CD4-positive, CD25-positive, alpha-beta regulatory T cell (primary cell): ENCODE results near the gene ZNF215. TPM values are rescaled to one million over a fixed set of nuclear protein-coding genes. Genes with fewer than 3 reads are reported as not detected.

Source experiments
- ATAC-seq, 2 donors: fragments of 150-1000 bp; cut with Tn5 transposase; one replicate each; pipeline ENCODE4 v1.10.0; 2021; ENCODE audit warnings: low read depth in 2 of 2, moderate number of reproducible peaks in 2 of 2, moderate library complexity in 1 of 2
- DNase-seq, 3 donors: peaks; one replicate each; pipeline versions ENCODE4 v3.0.0 to v3.0.0-alpha.2; 2012 to 2022; ENCODE audit warnings: mixed read lengths in 1 of 3
- H3K27ac ChIP-seq: one replicate; pipeline ENCODE4 v1.7.0; 2013; ENCODE audit warnings: mild to moderate bottlenecking, low read length; ENCODE audit not compliant: insufficient read depth, poor library complexity, severe bottlenecking
- H3K27me3 ChIP-seq: one replicate; pipeline ENCODE4 v1.7.0; 2013; ENCODE audit warnings: low read length; ENCODE audit not compliant: control insufficient read depth, insufficient read depth
- H3K36me3 ChIP-seq: one replicate; pipeline ENCODE4 v1.7.0; 2013; ENCODE audit warnings: mild to moderate bottlenecking, low read length, moderate library complexity; ENCODE audit not compliant: control insufficient read depth, insufficient read depth
- H3K4me1 ChIP-seq: 2 replicates; pipeline ENCODE4 v1.7.0; 2013; ENCODE audit warnings: mild to moderate bottlenecking, low read length; ENCODE audit not compliant: insufficient read depth, control insufficient read depth, poor library complexity, severe bottlenecking
- H3K4me3 ChIP-seq: one replicate; pipeline ENCODE4 v1.7.0; 2013; ENCODE audit warnings: low read depth, mild to moderate bottlenecking, low read length, moderate library complexity
- H3K9me3 ChIP-seq, 2 experiments: 1 replicate in 1 of 2; 2 replicates in 1 of 2; pipeline ENCODE4 v1.7.0; 2013; ENCODE audit warnings: low read length in 2 of 2, mild to moderate bottlenecking in 1 of 2, moderate library complexity in 1 of 2; ENCODE audit not compliant: control insufficient read depth in 2 of 2
- H3K27ac Mint-ChIP-seq, 3 donors: one replicate each; pipeline ENCODE4 v1.8.0; 2020 to 2022; ENCODE audit warnings: mild to moderate bottlenecking in 3 of 3, mixed read lengths in 3 of 3, moderate library complexity in 2 of 3
- H3K27me3 Mint-ChIP-seq: one replicate; pipeline ENCODE4 v1.8.0; 2022; ENCODE audit warnings: mild to moderate bottlenecking, mixed read lengths
- H3K36me3 Mint-ChIP-seq: one replicate; pipeline ENCODE4 v1.8.0; 2020; ENCODE audit warnings: mixed read lengths
- H3K4me1 Mint-ChIP-seq, 4 donors: one replicate each; pipeline ENCODE4 v1.8.0; 2020 to 2022; ENCODE audit warnings: mixed read lengths in 4 of 4, mild to moderate bottlenecking in 1 of 4
- H3K4me3 Mint-ChIP-seq, 4 donors: one replicate each; pipeline ENCODE4 v1.8.0; 2020 to 2022; ENCODE audit warnings: mild to moderate bottlenecking in 4 of 4, mixed read lengths in 4 of 4, moderate library complexity in 3 of 4
- H3K9me3 Mint-ChIP-seq, 7 donors: one replicate each; pipeline ENCODE4 v1.8.0; 2020 to 2022; ENCODE audit warnings: mixed read lengths in 7 of 7, mild to moderate bottlenecking in 3 of 7, moderate library complexity in 2 of 7
- polyA plus RNA-seq, 4 donors: library from polyadenylated mRNA; unstranded; fragments of 300-500 nt; fragmentation: Illumina TruSeq; gene quantifications; one replicate each; pipeline ENCODE4 v1.2.3, GENCODE V29; 2021
- total RNA-seq: library from RNA; stranded (reverse); gene quantifications from one replicate; pipeline ENCODE4 v1.2.3, GENCODE V29; 2022

ZNF215 gene
- total and polyA plus RNA-seq, 5 donors from 2014 or later, result 0.15 to 0.23 TPM; not detected in 3

DNA sequence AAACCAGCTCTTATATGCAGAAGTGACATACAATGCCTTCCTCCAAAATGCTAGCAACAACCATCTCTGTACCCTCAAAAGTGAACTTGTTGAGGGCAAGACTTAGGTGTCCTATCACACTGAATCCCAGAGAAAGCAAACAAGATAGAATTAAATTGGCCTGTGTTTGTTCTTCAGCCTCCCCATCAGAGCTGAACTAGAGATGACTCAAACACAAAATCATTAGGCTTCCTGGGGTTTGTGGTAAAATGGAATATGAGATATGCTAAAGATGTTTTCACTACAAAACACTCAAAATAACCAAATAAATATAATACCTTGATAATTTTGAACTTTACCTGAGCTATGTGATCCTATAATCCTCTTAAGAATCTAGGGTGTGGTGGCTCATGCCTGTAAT is 62.3 kb downstream of the ZNF215 start:
- Histone ChIP-seq H3K27me3 (no peaks in the 10 kb centered on the region), H3K36me3 (no peaks in the 10 kb centered on the region), H3K27ac (no peak overlapping the region), H3K9me3 (no peaks in the 10 kb centered on the region), H3K4me3 (no peak overlapping the region), H3K4me1 (no peaks in the 10 kb centered on the region)
- no peaks in the 10 kb centered on the region for H3K27me3 Mint-ChIP-seq
- H3K27ac Mint-ChIP-seq, result no peak overlapping the region
- peaks cover 0 to 5% (median 0%) of the 10 kb centered on the region in 7 donors for H3K9me3 Mint-ChIP-seq
- H3K4me1 Mint-ChIP-seq, result no peaks in the 10 kb centered on the region
- H3K4me3 Mint-ChIP-seq, result no peak overlapping the region
- H3K36me3 Mint-ChIP-seq, result no peaks in the 10 kb centered on the region
- ATAC-seq, result no peak
- DNase-seq, result no peak

- no peak overlapping the region for H3K27ac Mint-ChIP-seq
- ATAC-seq, result no peak
- no peaks in the 10 kb centered on the region for H3K4me1 Mint-ChIP-seq
- no peak for DNase-seq
- Histone ChIP-seq H3K4me1 (no peaks in the 10 kb centered on the region), H3K36me3 (no peaks in the 10 kb centered on the region), H3K4me3 (no peak overlapping the region), H3K9me3 (no peaks in the 10 kb centered on the region), H3K27me3 (no peaks in the 10 kb centered on the region), H3K27ac (no peak overlapping the region)
- H3K4me3 Mint-ChIP-seq, result no peak overlapping the region
- H3K27me3 Mint-ChIP-seq, result no peaks in the 10 kb centered on the region
- peaks cover 0 to 3% (median 0%) of the 10 kb centered on the region in 7 donors for H3K9me3 Mint-ChIP-seq
- H3K36me3 Mint-ChIP-seq, result no peaks in the 10 kb centered on the region
Observed at GRCh38 chr11:6991227-6991626, 65.0 kb downstream of the ZNF215 start.

DNA sequence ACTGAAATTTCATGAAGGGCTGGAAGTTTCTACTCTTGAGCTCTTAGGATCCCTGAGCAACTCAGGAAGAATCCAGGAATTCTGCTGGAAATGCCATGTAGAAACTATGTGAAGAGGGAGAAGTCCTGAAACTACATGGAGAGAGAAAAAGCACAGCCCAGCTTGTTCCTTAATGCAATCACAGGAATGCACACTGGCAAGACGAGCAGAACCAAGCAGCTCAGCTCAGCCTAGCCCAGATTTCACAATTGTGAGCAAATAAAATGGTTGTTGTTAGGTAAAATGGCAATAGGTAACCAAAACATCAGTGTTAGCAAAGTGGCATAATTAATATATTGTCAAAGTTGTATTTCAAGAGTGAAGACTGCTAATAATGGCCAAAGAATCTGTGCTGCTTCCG is 65.8 kb downstream of the ZNF215 start:
- DNase-seq, result no peak
- Mint-ChIP-seq H3K36me3 (no peaks in the 10 kb centered on the region), H3K9me3 (no peaks in the 10 kb centered on the region), H3K4me1 (no peaks in the 10 kb centered on the region), H3K27me3 (no peaks in the 10 kb centered on the region), H3K4me3 (no peak overlapping the region), H3K27ac (no peak overlapping the region)
- no peak for ATAC-seq
- Histone ChIP-seq H3K4me1 (no peaks in the 10 kb centered on the region), H3K27ac (no peak overlapping the region), H3K36me3 (no peaks in the 10 kb centered on the region), H3K27me3 (no peaks in the 10 kb centered on the region), H3K4me3 (no peak overlapping the region), H3K9me3 (no peaks in the 10 kb centered on the region)

GRCh38 chr11:6992457-6993417 is 66.5 kb downstream of the ZNF215 start:
- DNase-seq (no peak), ATAC-seq (no peak)
- Mint-ChIP-seq H3K4me1 (no peaks in the 10 kb centered on the region), H3K27ac (no peak overlapping the region), H3K27me3 (no peaks in the 10 kb centered on the region), H3K4me3 (no peak overlapping the region), H3K36me3 (no peaks in the 10 kb centered on the region), H3K9me3 (peaks cover 0 to under 1% (median 0%) of the 10 kb centered on the region in 7 donors)
- Histone ChIP-seq H3K4me3 (no peak overlapping the region), H3K9me3 (no peaks in the 10 kb centered on the region), H3K4me1 (no peaks in the 10 kb centered on the region), H3K27me3 (no peaks in the 10 kb centered on the region), H3K36me3 (no peaks in the 10 kb centered on the region), H3K27ac (no peak overlapping the region)

DNA sequence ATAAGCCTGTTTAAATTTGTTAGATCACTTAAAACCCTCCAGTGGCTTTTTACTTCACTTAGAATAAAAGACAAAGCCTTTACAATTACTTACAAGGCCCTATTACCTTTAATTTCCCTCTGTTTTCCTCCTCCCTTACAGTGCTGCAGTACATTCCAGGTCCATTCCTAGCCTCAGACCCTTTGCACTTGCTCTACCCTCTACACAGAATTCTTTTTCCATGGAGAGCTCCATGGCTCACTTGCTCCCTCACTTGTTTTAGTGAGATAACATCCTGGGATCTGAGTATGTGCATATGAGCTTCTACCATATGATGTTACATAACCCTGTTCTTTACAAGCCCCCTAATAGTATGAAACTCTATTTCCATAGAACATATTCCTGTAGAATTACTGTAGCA is 69.5 kb downstream of the ZNF215 start:
- DNase-seq, result no peak
- Mint-ChIP-seq H3K4me3 (no peak overlapping the region), H3K9me3 (peaks cover 0 to 3% (median 0%) of the 10 kb centered on the region in 7 donors), H3K4me1 (no peaks in the 10 kb centered on the region), H3K36me3 (no peaks in the 10 kb centered on the region), H3K27ac (no peak overlapping the region), H3K27me3 (no peaks in the 10 kb centered on the region)
- Histone ChIP-seq H3K4me3 (no peak overlapping the region), H3K36me3 (no peaks in the 10 kb centered on the region), H3K9me3 (no peaks in the 10 kb centered on the region), H3K27ac (no peak overlapping the region), H3K27me3 (no peaks in the 10 kb centered on the region), H3K4me1 (no peaks in the 10 kb centered on the region)
- ATAC-seq, result no peak

DNA sequence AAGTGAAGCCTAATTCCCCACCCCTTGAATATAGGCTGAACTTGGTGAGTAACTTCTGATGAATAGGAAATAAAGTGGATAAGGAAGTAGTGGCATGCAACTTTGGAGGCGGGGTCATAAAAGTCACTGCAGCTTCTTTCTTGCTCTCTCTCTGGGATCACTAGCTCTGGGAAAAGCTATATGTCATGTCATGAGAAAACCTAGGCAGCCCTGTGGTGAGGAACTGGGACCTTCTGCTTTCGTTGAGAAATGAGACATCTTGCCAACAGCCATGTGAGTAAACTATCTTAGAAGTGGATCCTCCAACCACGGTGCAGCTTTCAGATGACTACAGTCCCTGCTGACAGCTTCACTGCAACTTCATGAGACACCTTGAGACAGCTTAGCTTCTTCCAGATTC is 78.3 kb downstream of the ZNF215 start:
- Histone ChIP-seq H3K27me3 (no peaks in the 10 kb centered on the region), H3K36me3 (no peaks in the 10 kb centered on the region), H3K4me3 (no peak overlapping the region), H3K27ac (no peak overlapping the region), H3K9me3 (no peaks in the 10 kb centered on the region), H3K4me1 (no peaks in the 10 kb centered on the region)
- Mint-ChIP-seq H3K4me3 (no peak overlapping the region), H3K36me3 (no peaks in the 10 kb centered on the region), H3K27ac (no peak overlapping the region), H3K4me1 (no peaks in the 10 kb centered on the region), H3K9me3 (peaks cover 0 to 3% (median 0%) of the 10 kb centered on the region in 7 donors), H3K27me3 (peaks cover 4% of the 10 kb centered on the region)
- DNase-seq, result no peak
- no peak for ATAC-seq

Other genes with a start within 250 kb of the ZNF215 start
- gene MRPL17, start 243.1 kb upstream of the ZNF215 start, total RNA-seq, result 10.0 TPM
- gene MRPL17, start 243.1 kb upstream of the ZNF215 start, polyA plus RNA-seq, result 10 to 100 TPM; 18.5 to 35.5 (median 25.1) TPM
- gene OR2AG2, start 154.4 kb upstream of the ZNF215 start, total RNA-seq, result not detected
- gene OR2AG2, start 154.4 kb upstream of the ZNF215 start, polyA plus RNA-seq, result not detected
- not detected for gene OR2AG1, start 143.4 kb upstream of the ZNF215 start, total RNA-seq
- gene OR2AG1, start 143.4 kb upstream of the ZNF215 start, polyA plus RNA-seq, result not detected
- gene OR6A2, start 126.7 kb upstream of the ZNF215 start, total RNA-seq, result not detected
- gene OR6A2, start 126.7 kb upstream of the ZNF215 start, polyA plus RNA-seq, result not detected
- not detected for gene OR10A5, start 80.7 kb upstream of the ZNF215 start, total RNA-seq
- not detected for gene OR10A5, start 80.7 kb upstream of the ZNF215 start, polyA plus RNA-seq
- gene OR10A2, start 63.4 kb upstream of the ZNF215 start, total RNA-seq, result not detected
- not detected for gene OR10A2, start 63.4 kb upstream of the ZNF215 start, polyA plus RNA-seq
- not detected for gene OR10A4, start 49.8 kb upstream of the ZNF215 start, total RNA-seq
- gene OR10A4, start 49.8 kb upstream of the ZNF215 start, polyA plus RNA-seq, result not detected
- not detected for gene OR2D2, start 33.9 kb upstream of the ZNF215 start, total RNA-seq
- not detected for gene OR2D2, start 33.9 kb upstream of the ZNF215 start, polyA plus RNA-seq
- gene OR2D3, start 5.4 kb upstream of the ZNF215 start, total RNA-seq, result not detected
- not detected for gene OR2D3, start 5.4 kb upstream of the ZNF215 start, polyA plus RNA-seq
- gene ZNF214, start 93.9 kb downstream of the ZNF215 start, total RNA-seq, result not detected
- gene ZNF214, start 93.9 kb downstream of the ZNF215 start, polyA plus RNA-seq, result not detected
- not detected for gene NLRP14, start 94.1 kb downstream of the ZNF215 start, total RNA-seq
- not detected for gene NLRP14, start 94.1 kb downstream of the ZNF215 start, polyA plus RNA-seq
- gene RBMXL2, start 162.6 kb downstream of the ZNF215 start, total RNA-seq, result not detected
- gene RBMXL2, start 162.6 kb downstream of the ZNF215 start, polyA plus RNA-seq, result not detected